Panc1 (cell line): Measurements from ENCODE around the gene BMP8B.

Source experiments
- POLR2AphosphoS5 ChIP-seq: IDR thresholded peaks from 2 replicates; pipeline ENCODE4 v1.6.1; 2012; ENCODE audit warnings: mild to moderate bottlenecking, low read depth, low read length, moderate library complexity
- TF ChIP-seq, protein P1 (sequence below): fragments of 450-650 bp; IDR thresholded peaks from 2 replicates; pipeline ENCODE4 v1.5.1; 2017; ENCODE audit warnings: mild to moderate bottlenecking
- TF ChIP-seq, protein P2 (sequence below), 2 experiments: IDR thresholded peaks; 2 replicates each; pipeline ENCODE4 v1.6.1; 2011 to 2012; ENCODE audit warnings: low read depth in 2 of 2, control low read depth in 1 of 2, low read length in 1 of 2, mild to moderate bottlenecking in 1 of 2, moderate library complexity in 1 of 2; ENCODE audit not compliant: insufficient read depth in 1 of 2

DNA sequence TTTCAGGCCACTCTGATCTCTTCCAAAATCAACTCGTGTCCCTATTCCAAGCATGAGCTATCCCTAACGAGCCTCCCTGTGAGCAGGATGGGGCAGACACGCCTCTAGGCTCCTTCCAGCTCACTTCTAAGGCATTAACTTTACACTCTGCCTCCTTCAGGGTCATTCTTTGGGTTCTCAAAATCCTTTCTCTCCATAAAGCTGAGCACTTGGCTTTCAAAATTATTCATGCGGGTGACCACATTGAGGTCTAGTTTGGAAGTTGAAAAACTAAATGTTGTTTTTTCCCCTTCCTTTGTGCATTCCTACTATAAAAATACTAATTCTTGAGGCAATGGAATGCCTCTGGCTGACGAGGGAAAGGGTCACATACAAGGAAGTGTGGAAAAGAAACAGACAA lies 33.5 kb upstream of the BMP8B start:
- TF ChIP-seq, protein P1, sequence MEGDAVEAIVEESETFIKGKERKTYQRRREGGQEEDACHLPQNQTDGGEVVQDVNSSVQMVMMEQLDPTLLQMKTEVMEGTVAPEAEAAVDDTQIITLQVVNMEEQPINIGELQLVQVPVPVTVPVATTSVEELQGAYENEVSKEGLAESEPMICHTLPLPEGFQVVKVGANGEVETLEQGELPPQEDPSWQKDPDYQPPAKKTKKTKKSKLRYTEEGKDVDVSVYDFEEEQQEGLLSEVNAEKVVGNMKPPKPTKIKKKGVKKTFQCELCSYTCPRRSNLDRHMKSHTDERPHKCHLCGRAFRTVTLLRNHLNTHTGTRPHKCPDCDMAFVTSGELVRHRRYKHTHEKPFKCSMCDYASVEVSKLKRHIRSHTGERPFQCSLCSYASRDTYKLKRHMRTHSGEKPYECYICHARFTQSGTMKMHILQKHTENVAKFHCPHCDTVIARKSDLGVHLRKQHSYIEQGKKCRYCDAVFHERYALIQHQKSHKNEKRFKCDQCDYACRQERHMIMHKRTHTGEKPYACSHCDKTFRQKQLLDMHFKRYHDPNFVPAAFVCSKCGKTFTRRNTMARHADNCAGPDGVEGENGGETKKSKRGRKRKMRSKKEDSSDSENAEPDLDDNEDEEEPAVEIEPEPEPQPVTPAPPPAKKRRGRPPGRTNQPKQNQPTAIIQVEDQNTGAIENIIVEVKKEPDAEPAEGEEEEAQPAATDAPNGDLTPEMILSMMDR, result no peak
- no peak for TF ChIP-seq POLR2AphosphoS5
- TF ChIP-seq, protein P2, sequence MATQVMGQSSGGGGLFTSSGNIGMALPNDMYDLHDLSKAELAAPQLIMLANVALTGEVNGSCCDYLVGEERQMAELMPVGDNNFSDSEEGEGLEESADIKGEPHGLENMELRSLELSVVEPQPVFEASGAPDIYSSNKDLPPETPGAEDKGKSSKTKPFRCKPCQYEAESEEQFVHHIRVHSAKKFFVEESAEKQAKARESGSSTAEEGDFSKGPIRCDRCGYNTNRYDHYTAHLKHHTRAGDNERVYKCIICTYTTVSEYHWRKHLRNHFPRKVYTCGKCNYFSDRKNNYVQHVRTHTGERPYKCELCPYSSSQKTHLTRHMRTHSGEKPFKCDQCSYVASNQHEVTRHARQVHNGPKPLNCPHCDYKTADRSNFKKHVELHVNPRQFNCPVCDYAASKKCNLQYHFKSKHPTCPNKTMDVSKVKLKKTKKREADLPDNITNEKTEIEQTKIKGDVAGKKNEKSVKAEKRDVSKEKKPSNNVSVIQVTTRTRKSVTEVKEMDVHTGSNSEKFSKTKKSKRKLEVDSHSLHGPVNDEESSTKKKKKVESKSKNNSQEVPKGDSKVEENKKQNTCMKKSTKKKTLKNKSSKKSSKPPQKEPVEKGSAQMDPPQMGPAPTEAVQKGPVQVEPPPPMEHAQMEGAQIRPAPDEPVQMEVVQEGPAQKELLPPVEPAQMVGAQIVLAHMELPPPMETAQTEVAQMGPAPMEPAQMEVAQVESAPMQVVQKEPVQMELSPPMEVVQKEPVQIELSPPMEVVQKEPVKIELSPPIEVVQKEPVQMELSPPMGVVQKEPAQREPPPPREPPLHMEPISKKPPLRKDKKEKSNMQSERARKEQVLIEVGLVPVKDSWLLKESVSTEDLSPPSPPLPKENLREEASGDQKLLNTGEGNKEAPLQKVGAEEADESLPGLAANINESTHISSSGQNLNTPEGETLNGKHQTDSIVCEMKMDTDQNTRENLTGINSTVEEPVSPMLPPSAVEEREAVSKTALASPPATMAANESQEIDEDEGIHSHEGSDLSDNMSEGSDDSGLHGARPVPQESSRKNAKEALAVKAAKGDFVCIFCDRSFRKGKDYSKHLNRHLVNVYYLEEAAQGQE (IDR thresholded peaks at IDR 0.05; ENCODE audit: insufficient read depth in 1 of 2, low read depth in 2 of 2, low read length in 1 of 2), result no peak
